HG02970 (cell line): ENCODE results near the gene JRKL.
A peak's percentile ranks its signal among the peaks of the same experiment; 100 is the strongest.

Source experiments
- ATAC-seq: cut with Tn5 transposase; IDR thresholded peaks from one replicate; pipeline ENCODE4 v1.9.1; 2021; ENCODE audit warnings: mild to moderate bottlenecking, moderate library complexity, moderate number of reproducible peaks; ENCODE audit not compliant: unreplicated experiment, low FRiP score

Gene JRKL

GRCh38 chr11:96389720-96390487 lies at the start of gene JRKL, which contains the start of gene CCDC82:
TSS of gene JRKL (plus strand) at chr11:96390013. CDS start at chr11:96390650, 637 bp downstream.
TSS of gene CCDC82 (minus strand) at chr11:96389912. CDS start at chr11:96384747, 5,165 bp downstream.
- ATAC-seq, result peak; percentile 97

GRCh38 chr11:96340555-96340885 lies 49.3 kb upstream of the JRKL start:
- no peak for ATAC-seq

DNA sequence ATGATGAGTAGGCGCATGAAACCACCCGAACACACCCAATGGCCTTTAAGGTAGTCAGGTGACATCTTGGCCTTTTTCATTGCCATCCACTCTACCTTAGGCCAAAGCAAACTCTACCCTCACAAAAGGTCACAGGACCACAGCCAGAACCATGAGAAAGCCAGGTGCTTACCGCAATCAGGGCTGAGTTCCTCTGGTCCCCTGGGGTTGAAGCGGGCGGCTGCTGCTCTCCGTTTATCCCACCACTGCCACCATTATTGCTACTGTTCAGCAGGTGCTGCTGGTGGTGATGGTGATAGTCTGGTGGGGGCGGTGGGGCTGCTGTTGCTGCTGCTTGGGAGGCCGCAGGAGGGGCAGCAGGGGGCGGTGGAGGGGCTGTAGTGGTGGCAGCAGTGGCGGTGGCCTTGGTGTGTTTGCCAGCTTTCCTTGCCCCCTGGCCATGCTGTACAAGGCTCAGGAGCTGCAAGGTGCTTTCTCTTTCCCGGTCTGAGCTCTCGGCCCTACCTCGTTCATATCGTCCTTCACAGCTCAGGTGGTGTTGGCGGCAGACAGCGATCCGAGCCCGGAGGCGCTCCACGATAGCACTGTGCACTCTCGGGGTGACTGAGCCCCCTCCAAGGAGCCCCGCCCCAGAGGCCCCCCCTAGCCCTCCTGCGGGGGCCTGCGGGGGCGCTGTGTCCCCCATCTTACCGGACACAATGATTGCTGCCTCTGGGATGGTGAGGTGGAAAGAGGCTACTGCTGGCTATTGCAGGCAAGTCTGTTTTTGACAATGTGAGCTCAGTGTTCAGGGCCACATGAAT lies 48.4 kb upstream of the JRKL start:
- peak; percentile 33 for ATAC-seq

GRCh38 chr11:96342014-96342960 lies 47.5 kb upstream of the JRKL start:
- no peak for ATAC-seq

DNA sequence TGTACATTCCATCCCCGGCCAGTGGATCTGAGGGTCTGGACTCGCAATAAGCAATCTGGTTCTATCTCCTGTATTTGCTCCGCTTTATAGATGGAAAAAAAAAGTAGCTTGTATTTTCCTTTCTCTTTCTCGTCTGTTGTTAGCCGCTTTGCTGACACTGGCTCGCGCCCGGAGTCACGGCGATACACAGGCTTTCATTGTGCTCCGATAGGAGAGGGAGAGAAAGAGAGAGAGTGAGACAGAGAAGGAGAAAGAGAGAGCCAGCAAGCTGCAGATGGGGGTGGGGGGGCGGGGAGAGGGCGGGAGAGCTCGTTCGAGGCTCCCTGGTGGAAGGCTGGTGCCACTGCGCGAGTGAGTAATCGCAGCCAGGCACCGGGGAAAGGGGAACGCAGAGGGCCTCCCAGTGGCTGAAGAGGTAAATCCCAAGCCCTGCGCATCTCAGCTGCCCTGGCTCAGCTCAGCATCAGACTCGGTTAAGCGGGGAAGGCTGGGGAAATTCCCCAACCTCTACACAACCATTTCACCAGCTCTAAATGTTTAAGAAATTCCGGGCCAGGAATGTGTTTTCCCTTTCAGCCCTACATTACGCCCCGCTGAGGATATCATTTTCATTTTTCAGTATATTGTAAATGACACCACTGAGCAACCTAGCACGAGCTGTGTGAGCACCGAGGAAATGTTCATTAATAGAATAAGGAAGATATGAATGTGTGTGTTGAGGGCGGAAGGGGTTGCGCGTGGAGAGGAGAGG lies 46.7 kb upstream of the JRKL start, which contains the start of gene MAML2:
Gene MAML2 (minus strand): TSS at position 235 of the 751 bp plus-strand sequence. CDS start 1,300 bp downstream, outside the sequence.
- ATAC-seq, result peak; percentile 79

GRCh38 chr11:96356848-96357247 lies 33.0 kb upstream of the JRKL start:
- ATAC-seq, result no peak

GRCh38 chr11:96357794-96358193 lies 32.0 kb upstream of the JRKL start:
- no peak for ATAC-seq

DNA sequence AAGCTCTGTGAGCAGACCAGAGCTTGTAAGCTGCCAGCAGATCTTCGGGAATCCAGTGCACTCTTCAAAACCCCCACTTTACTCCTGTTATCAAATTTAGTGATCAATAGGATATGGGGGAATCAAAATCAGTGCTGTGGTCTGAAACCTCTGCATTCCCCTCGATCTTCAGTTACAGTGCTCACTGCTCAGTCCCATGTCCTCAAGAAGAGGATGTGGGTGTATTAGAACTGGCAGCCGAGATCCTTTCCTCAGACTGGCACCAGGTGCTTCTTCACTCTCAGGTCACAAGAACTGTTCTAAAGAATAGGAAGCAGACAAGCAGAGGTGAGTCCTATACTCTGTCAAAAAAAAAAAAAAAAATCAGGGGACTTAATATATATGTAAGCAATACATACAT lies 31.5 kb upstream of the JRKL start:
- no peak for ATAC-seq

- ATAC-seq, result no peak
Observed at GRCh38 chr11:96361778-96362177, 28.0 kb upstream of the JRKL start.

GRCh38 chr11:96365493-96365892 lies 24.3 kb upstream of the JRKL start:
- ATAC-seq, result no peak

DNA sequence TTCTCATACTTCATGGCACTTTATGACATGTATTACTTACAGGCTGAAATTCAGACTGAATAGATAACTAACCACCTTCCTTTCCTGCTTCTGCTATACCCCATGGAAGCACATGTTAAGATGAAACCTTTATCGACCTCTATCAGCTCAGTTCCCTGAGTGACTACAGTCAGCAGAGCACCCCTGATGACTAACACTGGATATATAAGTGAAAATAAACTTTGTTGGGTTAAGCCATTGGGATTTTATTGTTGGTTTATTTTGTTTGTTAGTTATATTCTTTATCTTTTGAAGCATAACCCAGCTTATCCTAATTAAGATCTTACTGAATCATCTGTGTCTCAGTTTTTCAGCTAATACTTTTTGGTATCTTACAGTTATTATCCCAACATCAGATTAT lies 23.8 kb upstream of the JRKL start:
- ATAC-seq, result no peak

GRCh38 chr11:96367342-96367741 lies 22.5 kb upstream of the JRKL start:
- ATAC-seq, result no peak

GRCh38 chr11:96373826-96374225 lies 16.0 kb upstream of the JRKL start:
- ATAC-seq, result no peak

GRCh38 chr11:96376796-96377195 lies 13.0 kb upstream of the JRKL start:
- no peak for ATAC-seq

- ATAC-seq, result no peak
Observed at GRCh38 chr11:96384156-96384555, 5.7 kb upstream of the JRKL start.

DNA sequence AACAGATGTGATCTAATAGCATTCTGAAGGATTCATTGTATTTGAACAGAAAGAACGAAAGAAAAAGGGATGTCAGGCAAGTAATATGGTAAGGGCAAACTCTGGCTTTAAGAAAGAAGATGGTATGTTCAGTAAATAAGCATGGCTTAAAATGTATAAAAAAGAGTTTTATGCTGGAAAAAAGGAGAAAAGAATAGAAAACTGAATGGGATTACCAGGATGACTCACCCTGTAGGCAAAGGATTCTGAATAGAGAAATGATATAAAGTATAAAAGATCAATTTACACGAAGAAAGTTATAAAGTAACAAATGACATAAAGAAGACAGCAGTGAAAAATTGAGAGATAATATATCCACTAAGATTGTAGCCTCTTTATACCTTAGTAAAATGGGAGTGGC lies 4.6 kb upstream of the JRKL start:
- no peak for ATAC-seq

DNA sequence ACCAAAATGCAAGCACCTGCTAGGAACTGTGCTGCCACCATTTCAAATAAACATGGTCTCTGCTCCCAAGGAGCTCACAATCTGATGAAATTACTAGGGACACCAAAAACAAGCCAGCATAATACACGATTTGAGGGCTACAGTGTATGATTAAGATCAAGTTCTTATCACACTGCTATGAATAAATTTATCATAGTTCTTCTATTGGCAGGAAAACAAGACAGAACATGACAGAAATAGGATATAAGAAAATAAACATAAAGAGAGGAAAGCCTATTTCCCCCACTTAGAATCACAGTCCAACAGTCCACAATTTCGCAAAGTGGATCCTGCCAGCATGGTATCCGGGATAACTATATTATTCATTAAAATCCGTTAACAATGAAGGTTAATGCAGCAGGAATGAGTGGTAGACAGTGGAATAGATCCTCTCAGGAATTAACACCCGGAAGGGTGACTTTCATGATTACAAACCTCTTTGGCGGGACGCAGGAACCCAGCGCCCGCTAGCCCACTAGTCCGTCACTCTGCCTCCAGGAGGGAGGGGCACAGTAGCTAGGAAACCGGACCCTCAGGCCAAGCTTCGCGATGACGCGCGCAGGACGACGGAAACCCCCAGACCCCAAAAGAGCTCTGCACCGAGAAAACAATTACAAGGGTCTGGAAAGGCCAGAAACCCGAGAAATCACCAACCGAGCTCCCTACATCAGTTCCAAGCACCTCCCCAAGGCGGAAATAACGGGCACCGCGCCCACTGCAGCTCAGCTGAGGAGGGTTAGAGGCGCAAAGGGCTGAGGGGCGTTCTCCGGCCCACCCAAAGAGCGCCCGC lies 708 bp upstream of the JRKL start:
- peak; percentile 50 for ATAC-seq

DNA sequence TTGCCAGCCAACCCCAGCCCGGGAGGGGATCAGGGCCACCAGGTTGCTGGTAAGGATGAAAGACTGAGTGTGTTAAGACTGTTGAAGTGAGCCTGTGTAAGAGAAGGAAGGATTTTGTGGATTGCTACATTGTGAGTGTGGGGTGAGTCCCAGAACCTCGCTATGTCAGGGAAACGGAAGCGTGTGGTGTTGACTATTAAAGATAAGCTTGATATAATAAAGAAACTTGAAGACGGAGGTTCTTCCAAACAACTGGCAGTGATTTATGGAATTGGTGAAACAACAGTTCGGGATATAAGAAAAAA lies 627 bp downstream of the JRKL start:
- no peak for ATAC-seq

DNA sequence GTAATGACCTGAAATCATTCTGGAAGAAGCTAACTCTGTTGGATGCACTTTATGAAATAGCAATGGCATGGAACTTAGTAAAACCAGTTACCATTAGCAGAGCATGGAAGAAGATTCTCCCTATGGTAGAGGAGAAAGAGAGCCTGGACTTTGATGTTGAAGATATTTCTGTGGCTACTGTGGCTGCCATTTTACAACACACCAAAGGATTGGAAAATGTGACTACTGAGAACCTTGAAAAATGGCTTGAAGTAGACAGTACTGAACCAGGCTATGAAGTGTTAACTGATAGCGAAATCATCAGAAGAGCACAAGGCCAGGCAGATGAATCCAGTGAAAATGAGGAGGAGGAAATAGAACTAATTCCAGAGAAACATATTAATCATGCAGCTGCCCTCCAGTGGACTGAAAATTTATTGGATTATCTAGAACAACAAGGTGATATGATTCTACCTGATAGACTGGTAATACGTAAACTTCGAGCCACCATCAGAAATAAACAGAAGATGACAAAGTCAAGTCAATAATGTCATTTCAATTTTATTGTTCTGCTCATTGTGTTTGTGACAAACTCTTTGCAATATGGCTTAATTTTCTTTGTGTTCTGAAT lies 2.0 kb downstream of the JRKL start:
- ATAC-seq, result no peak
